GM19351 (cell line): ENCODE results near the gene DCLK2.

Source experiments
- ATAC-seq: cut with Tn5 transposase; IDR thresholded peaks from one replicate; pipeline ENCODE4 v1.9.1; 2021; ENCODE audit warnings: mild to moderate bottlenecking, moderate library complexity; ENCODE audit not compliant: unreplicated experiment

Gene DCLK2

DNA sequence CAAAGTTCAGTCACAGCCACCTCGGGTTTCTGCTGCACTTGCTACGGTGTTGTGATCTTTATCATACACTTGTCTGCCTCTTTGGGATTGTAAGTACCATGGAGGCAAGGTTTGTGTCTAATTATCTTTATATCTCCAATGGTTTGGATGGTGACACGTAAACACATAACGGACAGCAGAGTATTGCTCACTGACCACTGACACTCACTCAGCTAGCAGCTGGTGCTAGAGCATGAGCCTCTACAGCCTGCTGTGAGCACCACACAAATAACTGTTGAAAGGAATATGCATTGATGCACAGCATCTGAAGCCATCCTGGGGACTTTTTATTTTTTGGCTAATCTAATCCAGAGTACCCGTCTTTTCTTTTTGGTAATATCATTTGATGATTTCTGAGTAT is 156.0 kb downstream of the DCLK2 start:
- no peak for ATAC-seq

DNA sequence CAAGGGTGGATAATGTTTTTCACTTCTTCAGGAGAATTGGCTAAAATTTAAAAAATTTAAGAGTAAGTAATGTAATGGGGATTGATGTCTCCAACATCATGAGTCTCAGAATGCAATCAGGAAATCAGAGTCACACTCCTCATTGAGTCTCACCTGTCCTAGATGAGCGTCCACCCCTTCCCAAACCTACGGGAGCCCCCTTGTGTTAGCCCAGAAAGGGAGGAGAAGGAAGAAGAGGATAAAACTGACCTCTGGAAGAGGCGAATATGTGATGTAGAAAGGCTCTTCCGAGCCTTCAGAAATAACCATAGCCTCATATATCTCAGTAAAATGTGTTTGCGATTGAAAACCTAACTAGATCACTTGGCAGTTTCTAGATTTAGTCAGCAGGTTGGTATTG is 157.1 kb downstream of the DCLK2 start:
- ATAC-seq: no peak

DNA sequence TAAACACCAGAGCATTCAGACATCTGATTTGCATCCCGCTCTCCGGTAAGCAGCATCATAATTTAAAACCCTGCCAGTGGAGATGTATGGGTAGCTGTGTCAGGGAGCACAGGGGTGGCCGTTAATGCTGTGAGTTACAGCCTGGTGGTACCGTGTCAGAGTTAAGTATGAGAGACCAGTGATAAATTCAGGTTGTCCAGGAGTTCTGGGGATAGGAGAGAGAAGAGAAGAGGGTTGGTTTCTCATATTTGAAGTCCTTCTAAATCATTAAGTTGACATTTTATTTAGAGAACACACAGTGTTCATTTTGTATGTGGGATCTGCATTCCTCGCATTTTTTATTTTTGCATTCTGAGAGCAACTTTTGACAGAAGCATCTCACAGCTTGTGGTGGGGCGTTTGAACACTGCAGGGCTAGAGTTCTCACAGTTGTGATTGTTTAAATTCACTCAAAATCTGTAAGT is 157.6 kb downstream of the DCLK2 start:
- ATAC-seq: no peak

DNA sequence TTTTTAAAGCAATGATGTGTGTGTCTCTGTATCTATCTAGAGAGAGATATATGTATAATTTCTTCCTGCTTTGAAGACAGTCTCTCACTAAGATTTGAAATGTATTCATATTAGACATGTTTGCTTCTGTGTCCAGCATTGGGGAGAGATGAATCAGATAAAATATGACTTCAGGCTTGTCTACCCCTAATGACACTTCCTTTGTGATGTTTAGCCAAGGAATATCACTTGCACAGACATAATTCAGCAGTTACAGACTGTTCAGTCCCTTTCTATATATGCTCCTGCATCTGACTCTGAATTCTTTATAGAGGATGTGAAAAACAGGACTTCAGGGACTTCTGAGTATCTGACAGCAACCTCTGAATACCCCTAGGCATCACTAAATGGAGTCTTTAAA is 158.4 kb downstream of the DCLK2 start:
- no peak for ATAC-seq

DNA sequence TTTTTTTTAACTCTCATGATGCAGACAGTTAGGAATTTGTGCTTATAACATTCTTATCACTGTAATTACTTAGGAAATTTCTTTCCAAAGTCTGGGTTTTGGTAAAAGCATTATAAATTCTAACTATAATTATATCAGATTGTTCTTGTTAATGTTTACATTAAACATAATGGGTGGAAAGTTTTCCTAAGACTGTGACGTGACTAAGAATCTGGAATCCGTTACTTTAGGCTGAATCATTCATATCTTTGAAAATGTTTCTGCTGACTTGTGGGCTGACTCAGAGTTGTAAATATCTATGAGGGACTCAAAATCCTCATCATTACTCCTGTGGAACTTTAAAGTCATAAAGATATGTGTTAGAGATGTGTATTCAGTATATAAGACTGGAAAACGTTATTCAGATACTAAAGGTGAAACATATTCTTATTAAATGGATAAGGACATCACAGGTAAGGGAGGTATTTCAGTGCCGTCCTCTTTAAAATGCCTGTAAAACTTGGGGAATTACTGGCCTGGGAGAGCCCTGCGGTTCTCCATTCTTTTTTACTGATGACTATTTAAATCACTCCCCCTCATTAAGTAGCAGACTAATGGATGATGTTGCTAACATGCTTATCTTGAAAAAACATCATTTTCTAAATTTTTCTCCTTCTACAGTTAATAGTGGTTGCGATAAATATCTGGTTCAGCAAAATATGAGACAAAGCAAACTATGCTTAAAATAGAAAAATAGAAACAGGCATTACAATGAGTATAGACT is 159.0 kb downstream of the DCLK2 start:
- no peak for ATAC-seq

DNA sequence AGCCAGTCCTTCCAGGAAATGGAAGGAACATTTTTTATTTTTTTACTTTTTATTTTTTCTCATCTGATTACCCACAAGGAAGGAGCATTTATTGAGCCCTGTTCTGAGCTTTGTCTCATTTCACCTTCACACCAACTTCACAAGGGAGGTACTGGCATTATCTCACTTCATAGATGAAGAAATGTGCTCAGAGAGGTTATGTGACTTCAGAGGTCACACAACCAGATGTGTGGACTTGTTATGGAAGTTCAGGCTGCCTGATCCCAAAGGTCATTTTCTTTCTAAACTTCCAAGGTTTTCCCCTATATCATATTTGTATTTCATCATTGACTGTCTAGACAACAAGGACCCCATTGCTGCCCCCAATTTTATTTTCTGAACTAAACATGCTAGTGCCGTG is 160.3 kb downstream of the DCLK2 start:
- ATAC-seq: no peak

DNA sequence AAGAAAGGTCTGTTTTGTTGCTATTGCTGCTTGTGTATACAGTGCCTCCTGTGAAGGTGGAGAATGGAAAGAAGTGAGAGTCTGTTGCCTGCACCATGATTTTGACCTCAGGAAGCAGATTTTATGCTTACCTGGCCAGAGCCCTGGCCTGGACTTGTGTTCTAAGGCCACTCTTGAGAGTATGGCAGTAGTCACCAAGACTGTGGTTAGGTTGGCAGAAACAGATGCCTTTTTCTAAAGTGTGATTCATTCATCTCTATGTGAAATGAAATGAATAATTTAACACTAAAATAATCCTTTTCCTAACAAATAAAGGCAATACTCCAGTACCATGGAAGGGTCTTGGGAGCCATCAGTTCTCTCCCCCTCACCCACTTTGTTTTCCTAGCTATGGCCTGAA is 161.8 kb downstream of the DCLK2 start:
- no peak for ATAC-seq

DNA sequence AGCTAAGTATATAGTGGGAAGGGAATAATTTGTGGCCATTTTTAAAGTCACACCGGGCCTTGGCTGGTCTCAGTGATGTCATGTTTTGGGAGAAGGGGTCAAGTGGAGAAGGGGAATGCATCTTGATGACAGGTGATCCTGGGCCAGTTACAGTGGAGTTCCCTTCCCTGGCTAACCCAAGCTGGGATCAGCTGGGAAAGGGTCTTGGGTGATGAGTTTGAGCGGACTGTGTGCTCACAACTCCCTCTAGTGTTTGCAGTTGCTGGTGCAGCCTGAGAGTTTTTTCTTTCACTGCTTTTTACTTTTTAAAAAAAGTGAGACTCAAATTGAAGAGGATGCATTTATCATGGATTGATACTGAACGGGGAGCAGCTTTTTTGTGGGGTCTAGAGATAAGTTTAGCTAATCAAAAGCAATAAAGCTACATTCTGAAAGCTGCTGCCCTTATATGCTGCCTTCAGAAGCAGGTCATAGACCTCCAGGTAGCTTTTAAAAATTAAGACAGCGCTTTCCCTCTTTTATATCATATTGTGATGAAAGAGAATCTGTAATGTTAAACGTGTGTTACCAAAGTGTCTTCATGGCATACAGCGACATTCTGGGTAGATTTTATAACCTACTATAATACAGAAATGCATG is 164.7 kb downstream of the DCLK2 start:
- no peak for ATAC-seq

DNA sequence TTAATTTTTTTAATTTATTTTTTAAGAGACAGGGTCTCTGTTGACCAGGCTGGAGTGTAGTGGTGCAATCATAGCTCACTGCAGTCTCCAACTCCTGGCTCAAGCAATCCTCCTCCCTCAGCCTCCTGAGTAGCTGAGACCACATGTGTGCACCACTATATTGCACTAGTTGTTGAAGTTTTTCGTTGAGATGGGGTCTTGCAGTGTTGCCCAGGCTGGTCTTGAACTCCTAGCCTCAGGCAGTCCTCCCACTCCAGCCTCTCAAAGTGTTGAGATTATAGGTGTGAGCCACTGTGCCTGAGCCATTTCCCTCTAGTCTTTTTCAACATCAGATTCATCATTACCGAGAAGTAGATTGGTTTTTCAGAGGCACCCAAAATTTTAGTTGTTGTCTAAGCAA is 165.7 kb downstream of the DCLK2 start:
- ATAC-seq: no peak

DNA sequence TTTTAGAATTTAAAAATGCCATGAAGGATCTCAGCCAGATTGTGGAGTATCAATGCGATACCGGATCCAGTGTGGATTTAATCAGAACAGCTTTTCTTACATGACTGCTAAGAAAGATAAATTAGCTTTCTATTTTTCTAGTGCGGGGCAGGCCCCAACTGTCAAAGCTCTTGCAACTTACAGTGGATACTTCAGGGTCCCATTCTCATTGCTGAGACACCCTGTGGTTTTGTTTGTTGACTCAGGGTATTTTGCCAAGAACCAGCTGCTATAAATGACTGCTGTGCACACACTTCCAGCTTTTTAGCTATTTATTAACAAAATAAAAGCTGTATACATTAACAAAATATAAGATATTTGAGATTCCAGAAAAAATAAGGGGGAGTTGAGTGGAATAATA is 166.4 kb downstream of the DCLK2 start:
- ATAC-seq: no peak

DNA sequence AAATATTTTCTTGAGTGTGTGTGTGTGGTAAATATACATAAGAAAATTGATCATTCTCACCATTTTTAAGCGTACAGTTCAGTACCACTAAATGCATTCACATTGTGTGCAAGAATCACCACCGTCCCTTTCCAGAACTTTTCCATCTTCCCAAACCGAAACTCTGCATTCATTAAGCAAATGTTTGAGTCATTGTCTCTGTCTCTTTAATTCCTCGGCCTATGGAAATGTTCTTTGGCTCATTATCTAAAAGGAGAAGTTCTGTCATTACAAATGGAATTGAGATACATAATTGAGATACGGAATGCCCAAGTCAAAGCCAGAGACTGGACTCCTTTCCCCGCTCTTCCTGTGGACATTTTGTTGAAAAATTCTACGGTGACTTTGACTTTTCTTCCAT is 168.9 kb downstream of the DCLK2 start:
- ATAC-seq: no peak

DNA sequence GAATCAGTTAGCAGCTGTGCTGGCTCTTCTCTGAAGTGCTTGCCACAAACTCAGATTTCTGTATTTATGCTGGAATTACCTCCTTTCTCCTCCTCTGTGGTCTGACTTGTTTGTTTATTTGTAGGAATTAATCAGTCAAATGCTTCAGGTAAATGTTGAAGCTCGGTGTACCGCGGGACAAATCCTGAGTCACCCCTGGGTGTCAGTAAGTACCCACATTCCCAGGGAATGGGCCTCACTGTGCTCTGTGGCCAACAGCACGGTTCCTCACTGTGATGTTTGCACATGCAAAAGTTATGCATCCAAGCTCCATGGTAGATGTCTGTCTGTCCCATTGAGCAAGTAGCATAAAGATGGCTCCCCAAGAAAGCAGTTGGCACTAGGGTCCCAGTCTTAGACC is 169.9 kb downstream of the DCLK2 start:
- no peak for ATAC-seq

DNA sequence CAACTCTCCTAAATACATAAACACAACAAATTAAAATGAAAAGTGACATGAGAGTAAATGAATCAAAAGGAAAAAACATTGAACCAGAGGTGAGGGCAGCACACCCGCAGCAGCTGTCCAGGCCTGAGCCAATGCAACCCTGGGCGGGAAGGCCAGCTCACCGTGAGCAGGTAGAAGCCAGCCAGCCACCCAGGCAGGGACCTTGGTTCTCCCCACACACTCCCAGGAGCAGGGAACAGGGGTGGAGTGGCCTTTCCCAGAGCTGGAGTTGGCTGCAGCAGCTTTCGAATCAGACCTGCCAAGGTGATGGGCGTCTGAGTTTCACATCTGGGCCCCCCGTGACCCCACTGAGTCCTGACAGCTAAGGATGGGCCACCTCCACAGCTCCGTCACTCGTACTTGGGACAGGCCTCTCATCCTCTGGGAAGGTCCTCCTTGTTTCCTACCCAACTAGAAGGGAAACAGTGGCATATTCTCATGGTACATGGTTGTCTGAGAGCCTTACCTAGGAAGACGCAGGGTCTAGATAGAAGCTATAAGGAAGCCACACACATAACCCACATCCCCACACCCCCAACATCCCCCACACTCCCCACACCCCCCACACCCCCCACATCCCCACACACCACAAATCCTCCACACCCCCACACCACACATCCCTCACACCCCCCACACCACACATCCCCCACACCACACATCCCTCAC is 172.2 kb downstream of the DCLK2 start:
- ATAC-seq: no peak

DNA sequence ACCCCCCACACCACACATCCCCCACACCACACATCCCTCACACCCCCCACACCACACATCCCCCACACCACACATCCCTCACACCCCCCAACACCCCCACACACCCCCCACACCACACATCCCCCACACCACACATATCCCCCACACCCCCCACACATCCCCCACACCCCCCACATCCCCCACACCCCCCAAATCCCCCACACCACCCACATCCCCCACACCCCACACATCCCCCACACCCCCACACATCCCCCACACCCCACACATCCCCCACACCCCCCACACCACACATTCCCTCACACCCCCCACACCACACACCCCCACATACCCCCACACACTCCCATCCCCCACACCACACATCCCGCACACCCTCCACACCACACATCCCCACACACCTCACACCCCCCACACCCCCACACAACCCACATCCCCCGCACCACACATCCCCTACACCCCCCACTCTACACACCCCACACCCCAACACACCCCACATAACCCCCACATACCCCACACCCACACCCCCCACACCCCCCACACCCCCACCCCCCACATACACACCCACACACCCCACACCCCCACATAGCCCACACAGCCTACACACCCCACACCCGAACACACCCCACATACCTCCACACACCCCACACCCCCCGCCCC is 172.9 kb downstream of the DCLK2 start:
- ATAC-seq: no peak

DNA sequence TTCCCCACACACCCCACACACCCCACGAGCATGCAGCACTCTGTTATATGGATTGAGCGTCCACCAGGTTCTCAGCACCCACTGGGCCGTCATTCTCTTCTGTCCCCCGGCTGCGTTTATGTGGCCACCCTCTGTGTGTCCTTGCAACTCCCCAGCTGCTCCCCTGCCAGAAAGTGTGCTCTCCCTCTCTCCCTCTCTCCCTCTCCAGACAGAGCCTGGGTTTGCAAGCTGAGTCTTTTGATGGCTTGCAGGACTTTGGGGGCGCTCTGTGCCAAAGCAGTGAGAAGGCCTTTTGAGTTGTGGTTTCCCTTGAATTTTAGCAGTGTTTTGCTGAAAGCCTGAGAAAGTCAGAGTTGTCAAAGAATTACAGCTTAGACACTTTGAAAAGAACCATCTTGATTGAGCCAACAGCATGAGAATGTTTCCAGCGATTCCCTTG is 173.5 kb downstream of the DCLK2 start:
- ATAC-seq: no peak

DNA sequence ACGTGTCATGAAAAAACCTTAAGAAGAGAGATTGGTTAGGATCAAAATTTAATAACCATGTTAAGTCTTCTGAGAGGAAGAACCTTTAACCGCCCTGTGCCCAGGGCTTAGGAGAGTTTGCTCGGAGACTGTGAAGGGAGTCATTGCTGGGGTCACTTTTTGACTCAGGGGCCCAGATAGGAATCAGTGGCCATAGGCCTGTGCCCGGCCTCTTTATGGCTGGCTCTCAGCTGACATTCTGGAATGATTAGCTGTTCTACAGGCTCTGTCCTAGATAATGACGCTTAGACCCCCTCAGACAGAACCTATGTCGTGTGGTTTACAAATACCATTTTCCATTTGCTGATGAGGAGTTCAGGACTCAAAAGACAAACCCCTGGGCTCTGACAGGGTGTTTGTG is 174.1 kb downstream of the DCLK2 start:
- ATAC-seq: no peak

DNA sequence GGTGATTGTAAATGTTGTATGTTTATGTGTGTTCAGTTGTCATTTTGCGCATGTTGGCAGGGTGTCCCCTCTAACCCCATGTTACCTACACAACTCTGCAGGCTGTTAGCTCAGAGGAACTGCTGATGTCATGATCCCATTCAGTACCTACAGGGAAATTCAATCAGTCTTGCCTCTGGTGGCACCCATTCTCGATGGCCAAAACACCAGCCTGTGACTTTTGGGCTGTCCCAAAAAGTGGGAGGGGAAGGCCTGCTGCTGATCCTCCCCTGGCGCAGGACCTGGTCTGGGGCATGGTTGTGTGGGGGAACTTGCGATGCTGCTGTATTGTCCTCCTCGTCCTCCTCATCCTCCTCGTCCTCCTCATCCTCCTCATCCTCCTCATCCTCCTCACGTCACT is 174.5 kb downstream of the DCLK2 start:
- no peak for ATAC-seq

DNA sequence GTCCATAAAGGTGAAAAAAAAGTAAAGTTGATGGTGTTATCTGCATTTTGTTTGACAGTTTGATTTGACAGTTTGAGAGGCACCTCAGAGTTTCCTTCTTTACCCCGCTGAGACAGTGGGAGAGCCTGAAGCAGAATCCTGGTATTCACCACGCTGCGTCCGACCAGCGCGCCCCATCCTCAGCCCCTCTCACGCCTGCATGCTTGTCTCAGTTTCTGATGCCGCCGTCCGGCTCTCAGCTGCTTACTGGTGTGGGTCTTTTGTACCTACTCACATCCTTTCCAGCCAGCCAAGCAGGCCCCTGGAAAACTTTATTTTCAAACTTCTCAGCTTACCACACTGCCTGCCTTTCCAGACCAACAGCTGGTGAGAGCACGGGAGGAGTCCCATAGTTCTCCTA is 175.2 kb downstream of the DCLK2 start:
- no peak for ATAC-seq

DNA sequence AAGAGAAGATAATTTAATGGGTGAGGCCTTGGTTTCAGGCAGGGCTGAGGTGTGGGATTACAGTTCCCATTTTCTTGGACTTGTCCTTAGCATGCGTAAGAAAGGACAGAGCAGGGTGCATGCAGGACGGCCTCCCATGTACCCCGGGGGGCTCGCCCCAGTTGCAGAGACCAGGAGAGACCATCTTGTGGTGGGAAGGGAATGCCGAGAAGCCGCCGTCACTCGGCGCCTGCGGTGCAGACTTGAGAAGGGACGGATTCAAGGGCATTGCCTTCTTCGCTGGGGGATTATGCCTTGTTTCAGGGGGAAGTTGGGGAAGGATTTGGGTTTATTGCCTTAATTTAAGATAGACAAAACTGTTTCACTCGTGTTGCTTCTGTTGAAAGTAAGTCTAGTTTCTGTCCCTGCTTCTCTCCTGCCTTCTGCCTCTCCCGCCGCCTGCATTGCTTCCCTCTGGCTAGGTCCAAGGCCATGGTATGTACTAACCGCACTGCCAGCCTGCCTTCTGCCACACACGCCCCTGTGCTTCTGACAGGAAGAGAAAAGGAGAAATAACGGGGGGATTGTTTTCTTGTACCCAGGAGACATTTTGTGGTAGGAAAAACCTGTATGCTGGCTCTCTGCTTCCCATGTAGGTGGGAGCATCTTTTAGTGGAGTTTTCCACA is 175.9 kb downstream of the DCLK2 start:
- no peak for ATAC-seq

DNA sequence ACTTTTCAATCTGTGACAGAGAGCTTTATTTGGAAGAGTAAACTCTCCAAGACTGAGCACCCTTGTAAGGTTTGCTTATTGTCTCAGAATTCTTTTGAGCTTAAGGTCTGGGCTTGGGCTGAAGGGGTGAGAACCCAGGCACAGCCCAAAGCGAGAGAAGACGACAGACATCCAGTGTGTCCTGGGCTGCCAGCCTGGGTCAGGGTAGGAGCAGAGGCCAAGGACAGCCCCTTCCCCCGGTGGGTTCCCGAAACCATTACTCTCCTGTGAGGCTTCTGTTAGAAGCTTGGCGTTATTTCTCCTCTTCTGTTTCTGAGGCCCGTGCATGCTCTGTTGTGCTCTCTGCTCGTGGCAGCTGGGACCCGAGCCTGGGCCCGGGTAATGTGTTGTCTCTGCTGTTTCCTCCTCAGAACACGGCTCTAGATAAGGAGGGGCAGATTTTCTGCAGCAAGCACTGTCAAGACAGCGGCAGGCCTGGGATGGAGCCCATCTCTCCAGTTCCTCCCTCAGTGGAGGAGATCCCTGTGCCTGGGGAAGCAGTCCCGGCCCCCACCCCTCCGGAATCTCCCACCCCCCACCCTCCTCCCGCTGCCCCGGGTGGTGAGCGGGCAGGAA is 177.5 kb downstream of the DCLK2 start:
- no peak for ATAC-seq

DNA sequence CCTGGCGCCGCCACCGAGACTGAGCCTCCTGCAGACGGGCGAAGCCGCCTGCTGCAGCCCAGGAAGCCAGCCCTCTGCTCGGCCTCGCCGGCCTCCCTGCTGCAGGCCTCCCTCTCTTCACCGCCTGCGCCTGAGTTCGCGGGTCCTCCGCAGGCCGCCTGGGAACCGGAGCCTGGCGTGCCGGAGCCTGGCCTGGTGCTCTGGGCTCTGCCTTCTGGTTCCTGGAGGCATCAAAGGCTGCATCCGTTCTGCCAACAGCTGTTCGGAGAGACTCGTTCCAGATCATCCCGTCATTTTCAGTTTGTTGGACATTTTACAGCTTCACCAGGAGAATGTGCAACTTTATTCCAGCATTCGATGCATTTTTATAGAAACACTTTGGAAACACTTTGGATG is 178.0 kb downstream of the DCLK2 start:
- ATAC-seq: no peak
